ENCODE measurements around the gene PHF2. TPM values are rescaled to one million over a fixed set of nuclear protein-coding genes. Genes with fewer than 3 reads are reported as not detected.

PHF2 gene
- total and polyA plus RNA-seq, 9 of the 15 experiments (the other 6 are each of a cell fraction or from before 2014, with no cell fraction given), result 0.37 to 14.4 (median 8.1) TPM

DNA sequence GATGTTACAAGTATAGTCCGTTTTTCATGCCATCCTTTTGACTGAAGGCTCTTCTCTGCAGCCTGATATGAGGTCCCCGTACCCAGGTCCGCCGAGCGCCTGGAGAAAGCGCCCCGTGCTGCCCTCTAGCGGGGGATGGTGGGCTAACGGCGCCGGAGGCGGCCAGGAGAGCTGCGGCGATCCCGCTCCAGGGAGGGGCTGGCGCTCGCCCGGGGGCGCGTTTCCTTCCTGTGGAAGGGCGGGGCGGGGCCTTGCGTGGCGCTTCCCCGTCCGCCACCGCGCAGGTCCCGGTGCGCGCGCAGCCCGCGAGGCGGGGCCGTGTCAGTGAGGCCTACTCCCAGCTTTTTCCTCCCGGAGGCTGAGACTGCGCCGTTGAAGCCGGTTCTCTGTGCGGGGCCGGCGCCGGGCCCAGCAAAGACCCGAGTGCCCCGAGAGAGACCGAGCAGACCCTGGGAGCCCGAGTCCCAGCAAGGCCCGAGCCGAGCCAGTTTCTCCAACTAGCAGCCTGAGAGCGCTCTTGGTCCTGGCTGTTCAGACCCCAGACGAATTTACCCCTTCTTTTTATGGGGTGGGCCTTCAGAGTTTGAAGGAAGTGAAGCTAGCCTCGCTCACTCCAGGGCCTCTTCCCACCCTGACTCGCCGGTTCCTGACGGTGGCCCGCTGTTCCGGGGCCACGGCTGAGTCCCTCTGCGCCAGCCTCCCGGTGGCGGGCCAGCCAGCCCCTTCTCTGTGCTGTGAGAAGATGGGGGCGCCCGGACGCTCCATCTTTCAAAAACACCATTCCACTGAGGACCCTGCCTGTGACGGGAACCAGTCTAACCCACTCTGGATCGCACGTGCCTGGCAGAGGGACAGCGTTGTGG, 9.7 kb upstream of the PHF2 start (continued):
- TF ChIP-seq, protein P1, sequence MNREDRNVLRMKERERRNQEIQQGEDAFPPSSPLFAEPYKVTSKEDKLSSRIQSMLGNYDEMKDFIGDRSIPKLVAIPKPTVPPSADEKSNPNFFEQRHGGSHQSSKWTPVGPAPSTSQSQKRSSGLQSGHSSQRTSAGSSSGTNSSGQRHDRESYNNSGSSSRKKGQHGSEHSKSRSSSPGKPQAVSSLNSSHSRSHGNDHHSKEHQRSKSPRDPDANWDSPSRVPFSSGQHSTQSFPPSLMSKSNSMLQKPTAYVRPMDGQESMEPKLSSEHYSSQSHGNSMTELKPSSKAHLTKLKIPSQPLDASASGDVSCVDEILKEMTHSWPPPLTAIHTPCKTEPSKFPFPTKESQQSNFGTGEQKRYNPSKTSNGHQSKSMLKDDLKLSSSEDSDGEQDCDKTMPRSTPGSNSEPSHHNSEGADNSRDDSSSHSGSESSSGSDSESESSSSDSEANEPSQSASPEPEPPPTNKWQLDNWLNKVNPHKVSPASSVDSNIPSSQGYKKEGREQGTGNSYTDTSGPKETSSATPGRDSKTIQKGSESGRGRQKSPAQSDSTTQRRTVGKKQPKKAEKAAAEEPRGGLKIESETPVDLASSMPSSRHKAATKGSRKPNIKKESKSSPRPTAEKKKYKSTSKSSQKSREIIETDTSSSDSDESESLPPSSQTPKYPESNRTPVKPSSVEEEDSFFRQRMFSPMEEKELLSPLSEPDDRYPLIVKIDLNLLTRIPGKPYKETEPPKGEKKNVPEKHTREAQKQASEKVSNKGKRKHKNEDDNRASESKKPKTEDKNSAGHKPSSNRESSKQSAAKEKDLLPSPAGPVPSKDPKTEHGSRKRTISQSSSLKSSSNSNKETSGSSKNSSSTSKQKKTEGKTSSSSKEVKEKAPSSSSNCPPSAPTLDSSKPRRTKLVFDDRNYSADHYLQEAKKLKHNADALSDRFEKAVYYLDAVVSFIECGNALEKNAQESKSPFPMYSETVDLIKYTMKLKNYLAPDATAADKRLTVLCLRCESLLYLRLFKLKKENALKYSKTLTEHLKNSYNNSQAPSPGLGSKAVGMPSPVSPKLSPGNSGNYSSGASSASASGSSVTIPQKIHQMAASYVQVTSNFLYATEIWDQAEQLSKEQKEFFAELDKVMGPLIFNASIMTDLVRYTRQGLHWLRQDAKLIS (CRISPR knock-in tag; IDR thresholded peaks at IDR 0.05), result peak; percentile 89; the same call in 1 of the 2 replicates
- TF ChIP-seq PML (IDR thresholded peaks at IDR 0.05; ENCODE audit: low read length) (peak; percentile 78; the same call in 1 of the 2 replicates), PRMT5 (CRISPR knock-in tag; IDR thresholded peaks at IDR 0.05) (no peak), TBP (optimal IDR thresholded peaks at IDR 0.05; ENCODE audit: low read depth, low read length) (peak; percentile 74), EP400 (IDR thresholded peaks at IDR 0.05) (peak; percentile 16; the same call in 1 of the 2 replicates), PYGO2 (tag; IDR thresholded peaks at IDR 0.05) (no peak), TARDBP (IDR thresholded peaks at IDR 0.05) (peak; percentile 39; the same call in 1 of the 2 replicates), MYC (IDR thresholded peaks at IDR 0.05; ENCODE audit: low read depth, low read length) (peak; percentile 54; the same call in 1 of the 2 replicates), MYC (CRISPR knock-in tag; IDR thresholded peaks at IDR 0.05; ENCODE audit: borderline replicate concordance, low read depth) (peak; percentile 51; the same call in 1 of the 2 replicates), NR2C2 (CRISPR knock-in tag; IDR thresholded peaks at IDR 0.05) (no peak), NR2C2 (tag; IDR thresholded peaks at IDR 0.05) (peak; percentile 54; the same call in 1 of the 2 replicates), HDGF (IDR thresholded peaks at IDR 0.05) (no peak)
- TF ChIP-seq, protein P2, sequence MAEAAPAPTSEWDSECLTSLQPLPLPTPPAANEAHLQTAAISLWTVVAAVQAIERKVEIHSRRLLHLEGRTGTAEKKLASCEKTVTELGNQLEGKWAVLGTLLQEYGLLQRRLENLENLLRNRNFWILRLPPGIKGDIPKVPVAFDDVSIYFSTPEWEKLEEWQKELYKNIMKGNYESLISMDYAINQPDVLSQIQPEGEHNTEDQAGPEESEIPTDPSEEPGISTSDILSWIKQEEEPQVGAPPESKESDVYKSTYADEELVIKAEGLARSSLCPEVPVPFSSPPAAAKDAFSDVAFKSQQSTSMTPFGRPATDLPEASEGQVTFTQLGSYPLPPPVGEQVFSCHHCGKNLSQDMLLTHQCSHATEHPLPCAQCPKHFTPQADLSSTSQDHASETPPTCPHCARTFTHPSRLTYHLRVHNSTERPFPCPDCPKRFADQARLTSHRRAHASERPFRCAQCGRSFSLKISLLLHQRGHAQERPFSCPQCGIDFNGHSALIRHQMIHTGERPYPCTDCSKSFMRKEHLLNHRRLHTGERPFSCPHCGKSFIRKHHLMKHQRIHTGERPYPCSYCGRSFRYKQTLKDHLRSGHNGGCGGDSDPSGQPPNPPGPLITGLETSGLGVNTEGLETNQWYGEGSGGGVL (CRISPR knock-in tag; IDR thresholded peaks at IDR 0.05), result no peak
- TF ChIP-seq, protein P3, sequence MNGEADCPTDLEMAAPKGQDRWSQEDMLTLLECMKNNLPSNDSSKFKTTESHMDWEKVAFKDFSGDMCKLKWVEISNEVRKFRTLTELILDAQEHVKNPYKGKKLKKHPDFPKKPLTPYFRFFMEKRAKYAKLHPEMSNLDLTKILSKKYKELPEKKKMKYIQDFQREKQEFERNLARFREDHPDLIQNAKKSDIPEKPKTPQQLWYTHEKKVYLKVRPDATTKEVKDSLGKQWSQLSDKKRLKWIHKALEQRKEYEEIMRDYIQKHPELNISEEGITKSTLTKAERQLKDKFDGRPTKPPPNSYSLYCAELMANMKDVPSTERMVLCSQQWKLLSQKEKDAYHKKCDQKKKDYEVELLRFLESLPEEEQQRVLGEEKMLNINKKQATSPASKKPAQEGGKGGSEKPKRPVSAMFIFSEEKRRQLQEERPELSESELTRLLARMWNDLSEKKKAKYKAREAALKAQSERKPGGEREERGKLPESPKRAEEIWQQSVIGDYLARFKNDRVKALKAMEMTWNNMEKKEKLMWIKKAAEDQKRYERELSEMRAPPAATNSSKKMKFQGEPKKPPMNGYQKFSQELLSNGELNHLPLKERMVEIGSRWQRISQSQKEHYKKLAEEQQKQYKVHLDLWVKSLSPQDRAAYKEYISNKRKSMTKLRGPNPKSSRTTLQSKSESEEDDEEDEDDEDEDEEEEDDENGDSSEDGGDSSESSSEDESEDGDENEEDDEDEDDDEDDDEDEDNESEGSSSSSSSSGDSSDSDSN (IDR thresholded peaks at IDR 0.05; ENCODE audit: borderline replicate concordance in 1 of 2, low read depth in 2 of 2, low read length in 2 of 2), result peak in 1 of 2 experiments; percentile 59; a peak in 1 of 4 replicates
- TF ChIP-seq, protein P4, sequence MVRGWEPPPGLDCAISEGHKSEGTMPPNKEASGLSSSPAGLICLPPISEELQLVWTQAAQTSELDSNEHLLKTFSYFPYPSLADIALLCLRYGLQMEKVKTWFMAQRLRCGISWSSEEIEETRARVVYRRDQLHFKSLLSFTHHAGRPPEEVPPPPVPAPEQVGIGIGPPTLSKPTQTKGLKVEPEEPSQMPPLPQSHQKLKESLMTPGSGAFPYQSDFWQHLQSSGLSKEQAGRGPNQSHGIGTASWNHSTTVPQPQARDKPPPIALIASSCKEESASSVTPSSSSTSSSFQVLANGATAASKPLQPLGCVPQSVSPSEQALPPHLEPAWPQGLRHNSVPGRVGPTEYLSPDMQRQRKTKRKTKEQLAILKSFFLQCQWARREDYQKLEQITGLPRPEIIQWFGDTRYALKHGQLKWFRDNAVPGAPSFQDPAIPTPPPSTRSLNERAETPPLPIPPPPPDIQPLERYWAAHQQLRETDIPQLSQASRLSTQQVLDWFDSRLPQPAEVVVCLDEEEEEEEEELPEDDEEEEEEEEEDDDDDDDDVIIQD (CRISPR knock-in tag; IDR thresholded peaks at IDR 0.05), result no peak
- TF ChIP-seq, protein P5, sequence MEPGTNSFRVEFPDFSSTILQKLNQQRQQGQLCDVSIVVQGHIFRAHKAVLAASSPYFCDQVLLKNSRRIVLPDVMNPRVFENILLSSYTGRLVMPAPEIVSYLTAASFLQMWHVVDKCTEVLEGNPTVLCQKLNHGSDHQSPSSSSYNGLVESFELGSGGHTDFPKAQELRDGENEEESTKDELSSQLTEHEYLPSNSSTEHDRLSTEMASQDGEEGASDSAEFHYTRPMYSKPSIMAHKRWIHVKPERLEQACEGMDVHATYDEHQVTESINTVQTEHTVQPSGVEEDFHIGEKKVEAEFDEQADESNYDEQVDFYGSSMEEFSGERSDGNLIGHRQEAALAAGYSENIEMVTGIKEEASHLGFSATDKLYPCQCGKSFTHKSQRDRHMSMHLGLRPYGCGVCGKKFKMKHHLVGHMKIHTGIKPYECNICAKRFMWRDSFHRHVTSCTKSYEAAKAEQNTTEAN (CRISPR knock-in tag; IDR thresholded peaks at IDR 0.05), result no peak
